GM19397 (cell line): Measurements from ENCODE around the gene RNF114.
A peak's percentile ranks its signal among the peaks of the same experiment; 100 is the strongest.
"Not testable (repeated sequence)": the region's sequence is repeated elsewhere in the genome, so short reads cannot be mapped to it uniquely, and the experiment has no call there.

Experiments used
- ATAC-seq: cut with Tn5 transposase; IDR thresholded peaks from one replicate; pipeline ENCODE4 v1.9.1; 2021; ENCODE audit warnings: mild to moderate bottlenecking, moderate library complexity; ENCODE audit not compliant: unreplicated experiment

The RNF114 gene, protein sequence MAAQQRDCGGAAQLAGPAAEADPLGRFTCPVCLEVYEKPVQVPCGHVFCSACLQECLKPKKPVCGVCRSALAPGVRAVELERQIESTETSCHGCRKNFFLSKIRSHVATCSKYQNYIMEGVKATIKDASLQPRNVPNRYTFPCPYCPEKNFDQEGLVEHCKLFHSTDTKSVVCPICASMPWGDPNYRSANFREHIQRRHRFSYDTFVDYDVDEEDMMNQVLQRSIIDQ

DNA sequence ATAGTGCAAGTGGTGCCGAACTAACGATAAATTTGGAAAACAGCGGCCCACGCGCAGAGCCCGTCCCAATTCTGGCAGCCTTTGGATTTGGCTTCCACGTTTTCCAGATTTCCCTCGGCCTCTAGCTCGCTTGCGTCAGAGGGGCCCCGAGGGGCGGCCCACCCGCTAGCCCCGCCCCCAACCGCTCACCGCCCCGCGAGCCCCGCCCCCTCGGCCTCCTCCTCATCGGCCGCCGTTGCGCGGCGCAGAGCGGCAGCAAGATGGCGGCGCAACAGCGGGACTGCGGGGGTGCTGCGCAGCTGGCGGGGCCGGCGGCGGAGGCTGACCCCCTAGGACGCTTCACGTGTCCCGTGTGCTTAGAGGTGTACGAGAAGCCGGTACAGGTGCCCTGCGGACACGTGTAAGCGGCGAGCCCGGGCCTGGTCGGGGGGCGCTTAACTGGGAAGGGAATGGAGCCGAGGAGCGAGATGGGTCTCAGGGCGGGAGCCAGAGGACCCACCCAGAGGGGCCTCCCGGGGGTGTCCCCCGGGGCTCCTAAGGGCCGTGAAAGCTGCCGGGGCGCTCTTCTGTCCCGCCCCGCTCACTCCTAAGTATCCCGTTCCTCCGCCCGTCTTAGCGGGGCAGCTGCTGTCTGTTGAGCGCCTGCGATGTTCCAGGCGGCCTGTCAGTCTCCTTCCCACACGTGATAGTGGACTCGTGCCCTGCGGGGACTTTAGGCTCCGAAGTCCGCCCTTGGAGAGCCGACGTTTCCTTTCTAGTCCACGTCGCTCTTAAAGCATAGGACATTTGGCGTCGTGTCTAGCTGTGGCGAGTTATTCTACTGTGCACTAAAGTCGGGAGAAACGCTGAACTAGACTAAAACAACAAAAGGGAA lies at the start of gene RNF114:
TSS of gene RNF114 (plus strand) at position 245 of the 874 bp plus-strand sequence. CDS start at position 261, 16 bp downstream.
- peak; percentile 73 for ATAC-seq

DNA sequence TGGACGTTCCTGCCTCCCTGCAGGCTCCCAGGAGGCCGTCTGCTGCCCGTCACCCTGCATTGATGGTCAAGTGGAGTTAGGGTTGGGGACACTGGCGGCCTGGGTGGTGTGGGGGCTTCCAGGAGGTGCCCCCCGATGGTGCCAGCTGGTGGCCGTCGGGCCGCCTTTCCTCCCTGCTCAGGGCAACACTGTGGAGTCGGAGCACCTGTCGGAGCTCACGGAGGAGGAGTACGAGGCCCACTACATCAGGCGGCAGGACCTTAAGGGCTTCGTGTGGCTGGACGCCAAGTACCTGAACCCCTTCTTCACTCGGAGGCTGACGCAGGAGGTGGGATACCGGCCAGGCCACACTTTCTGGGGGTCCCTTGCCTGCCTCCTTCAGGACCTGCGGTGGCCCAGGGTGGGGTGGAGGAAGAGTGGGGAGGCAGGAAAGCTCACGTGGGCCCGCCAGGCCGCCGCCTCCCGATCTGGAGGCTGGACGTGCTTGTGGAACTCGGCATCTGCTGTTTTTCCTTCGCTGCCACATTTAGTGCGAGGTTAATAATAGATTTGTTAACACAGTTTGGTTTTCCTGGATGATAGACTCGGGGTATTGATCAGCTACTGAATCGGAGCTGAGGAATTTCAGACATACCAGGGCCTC lies 49.5 kb upstream of the RNF114 start:
- ATAC-seq, result no peak

DNA sequence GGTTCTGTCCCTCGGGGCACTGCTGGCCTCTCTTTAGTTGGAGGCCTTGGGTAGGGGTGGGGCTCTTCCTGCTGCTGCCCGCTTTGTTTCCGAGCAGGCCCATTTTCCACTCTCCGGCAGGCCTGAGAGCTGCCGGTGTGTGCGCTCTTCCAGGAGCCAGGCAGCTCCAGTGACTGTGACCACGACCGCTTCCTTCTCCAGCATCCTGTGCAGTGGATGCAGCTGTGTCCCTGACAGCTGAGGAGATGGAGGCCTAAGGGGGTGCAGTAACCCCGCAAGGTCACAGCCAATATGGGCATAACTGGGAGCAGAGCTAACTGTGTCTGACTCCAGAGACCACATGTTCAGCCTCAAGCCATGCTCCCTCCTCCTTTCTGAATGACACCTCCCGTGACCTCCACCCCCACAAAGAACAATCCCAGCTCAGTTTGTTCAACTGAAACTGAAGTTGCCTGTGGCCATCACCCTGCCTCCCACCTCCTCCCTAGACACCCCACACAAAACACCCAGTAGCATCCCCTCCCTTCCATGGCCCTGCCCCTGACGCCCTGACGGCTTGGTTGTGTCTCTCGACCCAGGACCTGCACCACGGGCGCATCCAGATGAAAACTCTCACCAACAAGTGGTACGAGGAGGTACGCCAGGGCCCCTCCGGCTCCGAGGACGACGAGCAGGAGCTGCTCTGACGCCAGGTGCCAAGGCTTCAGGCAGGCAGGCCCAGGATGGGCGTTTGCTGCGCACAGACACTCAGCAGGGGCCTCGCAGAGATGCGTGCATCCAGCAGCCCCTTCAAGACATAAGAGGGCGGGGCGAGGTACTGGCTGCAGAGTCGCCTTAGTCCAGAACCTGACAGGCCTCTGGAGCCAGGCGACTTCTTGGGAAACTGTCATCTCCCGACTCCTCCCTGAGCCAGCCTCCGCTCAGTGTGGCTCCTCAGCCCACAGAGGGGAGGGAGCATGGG lies 48.7 kb upstream of the RNF114 start:
- no peak for ATAC-seq

DNA sequence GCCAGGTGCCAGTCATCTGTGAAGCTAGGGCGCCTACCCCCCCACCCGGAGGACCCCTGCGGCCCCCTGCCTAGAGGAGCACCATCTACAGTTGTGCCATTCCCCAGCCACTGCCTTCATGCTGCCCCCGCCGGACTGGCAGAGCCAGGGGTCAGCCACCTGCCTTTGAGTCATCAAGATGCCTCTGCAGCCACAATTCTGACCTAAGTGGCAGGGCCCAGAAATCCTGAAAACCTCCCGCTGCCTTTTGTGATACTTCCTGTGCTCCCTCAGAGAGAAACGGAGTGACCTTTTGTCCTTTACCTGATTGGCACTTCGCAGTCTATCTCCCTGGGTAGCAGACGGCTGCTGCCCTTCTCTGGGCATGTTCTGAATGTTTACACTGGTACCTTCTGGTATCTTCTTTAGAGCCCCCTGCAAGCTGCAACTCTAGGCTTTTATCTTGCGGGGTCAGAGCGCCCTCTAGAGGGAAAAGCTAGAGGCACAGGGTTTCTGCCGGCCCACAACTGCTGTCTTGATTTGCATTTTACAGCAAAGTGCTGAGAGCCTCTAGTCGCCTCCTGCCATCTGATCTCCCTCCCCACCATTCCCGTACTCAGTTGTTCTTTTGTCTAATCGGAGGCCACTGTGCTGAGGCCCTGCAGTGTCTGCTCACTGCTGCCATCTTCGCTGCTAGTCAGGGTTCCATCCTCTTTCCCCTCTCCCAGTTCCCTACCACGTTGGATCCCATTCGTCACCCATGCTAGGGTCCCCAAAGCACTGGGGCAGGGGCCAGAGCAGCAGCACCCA lies 47.8 kb upstream of the RNF114 start:
- ATAC-seq, result no peak

DNA sequence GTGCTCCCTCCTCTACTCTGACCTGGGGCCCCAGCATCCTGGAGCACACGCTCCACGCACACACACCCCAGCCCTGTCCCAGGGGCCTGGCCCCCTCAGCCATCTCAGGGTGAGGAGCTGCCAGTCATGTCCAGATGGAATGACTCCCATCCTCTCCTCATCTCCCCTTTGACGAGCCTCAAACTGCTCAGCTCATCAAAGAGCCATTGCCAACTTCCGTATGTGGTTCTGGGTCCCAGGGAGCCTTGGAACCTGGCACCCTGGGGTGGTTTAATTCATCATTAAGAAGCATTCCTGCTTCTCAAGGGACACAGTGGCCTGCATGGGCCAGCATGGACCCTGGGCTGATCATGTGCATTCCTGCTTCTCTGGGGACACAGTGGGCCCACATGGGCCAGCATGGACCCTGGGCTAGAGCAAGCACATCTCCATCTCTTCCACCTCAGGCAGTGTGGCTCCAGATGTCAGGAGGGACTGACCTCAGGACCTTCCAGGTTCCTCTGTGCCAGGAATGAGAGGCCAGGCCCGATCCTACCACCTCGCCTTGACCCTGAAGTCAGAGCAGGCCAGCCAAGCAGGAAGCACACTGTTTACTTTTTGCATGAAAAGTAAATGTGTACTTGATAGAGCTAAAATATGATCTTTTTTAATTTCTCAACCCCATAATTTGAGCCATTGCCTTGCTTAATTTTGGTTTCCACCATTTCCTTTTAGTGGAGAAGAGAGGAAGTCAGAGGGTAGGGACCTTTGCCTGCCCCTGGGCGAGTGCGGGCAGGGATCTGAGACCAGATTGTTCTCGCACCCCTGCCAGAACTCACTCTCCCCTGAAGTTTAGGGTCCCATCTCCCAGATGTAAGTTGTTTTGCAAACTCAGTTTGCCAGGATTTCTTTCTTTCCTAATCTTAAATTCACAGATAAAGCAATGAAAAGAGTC lies 46.9 kb upstream of the RNF114 start:
- ATAC-seq, result no peak

DNA sequence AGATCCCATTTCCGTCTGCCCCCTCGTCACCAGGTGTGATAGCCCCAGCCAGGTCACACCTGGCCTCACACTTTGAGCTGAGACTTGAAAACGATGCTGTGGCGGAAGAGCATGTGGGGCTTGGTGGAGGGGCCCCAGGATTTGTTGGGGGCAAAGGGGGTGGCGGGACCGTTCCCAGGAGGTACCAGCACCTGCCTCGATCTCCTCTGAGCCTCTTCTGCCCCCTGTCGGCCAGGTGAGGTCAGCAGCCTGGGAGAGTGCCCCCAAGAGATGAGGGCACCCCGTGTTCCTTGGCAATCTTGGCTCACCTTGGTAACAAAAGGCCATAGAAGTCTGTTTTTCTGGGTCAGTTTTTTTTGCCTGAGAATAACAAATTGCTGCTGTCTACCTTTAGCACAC lies 46.3 kb upstream of the RNF114 start:
- ATAC-seq, result no peak

DNA sequence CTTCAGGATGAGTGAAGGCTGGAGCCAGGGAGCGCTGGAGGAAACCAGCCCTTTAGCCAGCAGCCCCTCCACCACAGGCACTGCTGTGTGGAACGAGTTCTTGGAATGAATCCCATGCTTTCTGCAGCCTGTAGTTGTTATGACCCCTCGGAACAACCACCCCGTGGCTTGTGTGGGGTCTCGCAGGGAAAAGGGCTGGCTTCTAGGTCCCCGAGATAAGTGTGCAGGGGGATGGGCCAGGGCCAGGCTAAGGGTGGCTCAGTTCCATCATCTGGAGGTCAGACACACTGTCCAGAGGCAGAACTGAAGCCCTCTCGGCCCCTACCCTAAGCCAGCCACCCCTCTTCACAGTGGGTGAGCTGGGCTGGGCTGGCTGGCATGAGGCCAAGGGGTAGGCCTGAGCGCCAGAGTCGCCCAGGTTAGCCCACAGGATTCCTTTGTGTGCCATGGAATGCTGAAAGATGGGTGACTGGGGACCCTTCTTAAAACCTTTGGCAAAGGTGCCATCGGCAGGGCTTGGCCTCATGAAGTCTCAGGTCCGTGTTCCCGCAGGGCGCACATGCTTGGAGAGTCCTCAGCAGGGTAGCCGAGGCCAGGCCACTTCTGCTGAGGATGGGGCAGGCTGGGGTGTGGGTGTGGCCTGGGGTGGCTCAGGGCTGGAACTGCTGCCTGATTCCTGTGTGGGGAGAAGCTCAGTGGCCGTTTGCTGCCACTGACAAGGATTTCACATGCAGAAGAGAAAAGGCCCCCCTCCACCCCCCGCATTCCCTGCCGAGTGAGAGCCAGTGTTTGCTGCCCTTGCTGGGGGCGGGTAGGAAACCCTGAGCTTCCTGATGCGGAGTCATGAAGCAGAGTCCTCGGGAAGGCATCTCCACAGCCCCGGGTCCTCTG lies 45.5 kb upstream of the RNF114 start:
- no peak for ATAC-seq

DNA sequence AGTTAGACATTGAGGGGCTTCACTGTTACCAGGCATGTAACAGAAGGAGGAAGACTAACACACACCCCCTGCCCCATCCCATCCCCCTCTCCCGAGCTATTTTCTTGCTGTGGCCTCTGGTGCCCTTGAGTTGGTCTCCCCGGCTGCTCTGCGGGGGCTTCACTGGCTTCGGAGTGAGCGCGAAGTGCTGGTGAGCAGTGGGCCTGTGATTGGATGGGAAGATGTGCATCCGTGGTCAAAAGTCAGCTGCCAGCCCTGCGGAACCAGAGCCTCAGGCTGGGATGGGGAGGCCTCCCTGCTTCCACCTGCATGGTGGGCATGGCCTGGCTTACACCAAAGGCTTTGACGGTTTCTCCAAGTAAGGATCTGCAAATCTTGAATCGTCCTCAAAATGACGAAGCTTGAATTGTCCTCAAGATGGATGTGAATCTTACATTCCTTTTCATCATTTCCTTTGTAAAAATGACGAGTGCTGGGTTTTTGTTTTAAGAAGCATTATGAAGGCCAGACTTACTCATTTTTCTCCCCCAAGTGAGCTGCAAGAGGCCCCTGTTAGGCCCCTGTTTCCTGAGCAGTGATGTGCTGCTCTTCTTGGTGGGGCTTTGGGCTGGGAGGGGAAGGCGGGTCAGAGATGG lies 44.6 kb upstream of the RNF114 start:
- no peak for ATAC-seq

DNA sequence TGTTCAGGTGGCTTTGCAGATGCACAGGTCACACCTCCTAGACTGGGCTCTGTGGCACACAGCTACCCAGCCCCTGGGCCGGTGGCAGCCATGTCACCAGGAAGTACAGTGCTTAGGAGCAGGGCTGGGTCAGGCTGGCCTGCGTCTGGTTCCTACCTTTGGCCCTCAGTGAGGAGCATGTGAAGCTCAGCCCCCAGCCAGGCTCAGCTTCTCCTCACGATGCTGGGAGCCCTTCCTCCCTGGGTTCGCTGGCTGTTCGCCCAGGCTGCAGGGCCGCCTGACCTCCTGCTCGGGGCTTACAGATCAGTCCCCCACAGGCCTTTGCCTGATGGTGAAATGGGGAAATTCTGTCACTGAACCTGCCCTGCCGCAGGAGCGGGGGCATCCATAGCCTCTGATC lies 43.9 kb upstream of the RNF114 start:
- no peak for ATAC-seq

DNA sequence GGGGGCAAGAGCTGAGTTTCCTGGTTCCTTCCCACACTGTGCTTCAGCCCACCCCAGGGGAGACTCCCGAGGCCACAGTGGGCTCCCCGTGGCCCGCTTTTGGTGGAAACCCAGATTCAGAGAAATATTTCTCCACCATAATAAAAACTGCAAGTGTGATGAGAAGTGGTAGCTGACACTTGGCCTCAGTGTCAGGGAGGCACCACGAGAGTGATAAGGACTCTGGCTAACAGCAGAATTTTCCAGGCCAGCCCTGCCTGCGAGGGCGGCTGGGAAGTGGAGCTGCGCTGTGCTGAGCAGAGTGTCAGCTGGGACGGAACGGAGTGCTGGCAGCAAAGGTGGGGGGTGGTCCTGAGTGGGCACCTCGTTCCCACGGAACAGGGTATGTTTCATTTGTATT lies 43.4 kb upstream of the RNF114 start:
- ATAC-seq, result no peak

DNA sequence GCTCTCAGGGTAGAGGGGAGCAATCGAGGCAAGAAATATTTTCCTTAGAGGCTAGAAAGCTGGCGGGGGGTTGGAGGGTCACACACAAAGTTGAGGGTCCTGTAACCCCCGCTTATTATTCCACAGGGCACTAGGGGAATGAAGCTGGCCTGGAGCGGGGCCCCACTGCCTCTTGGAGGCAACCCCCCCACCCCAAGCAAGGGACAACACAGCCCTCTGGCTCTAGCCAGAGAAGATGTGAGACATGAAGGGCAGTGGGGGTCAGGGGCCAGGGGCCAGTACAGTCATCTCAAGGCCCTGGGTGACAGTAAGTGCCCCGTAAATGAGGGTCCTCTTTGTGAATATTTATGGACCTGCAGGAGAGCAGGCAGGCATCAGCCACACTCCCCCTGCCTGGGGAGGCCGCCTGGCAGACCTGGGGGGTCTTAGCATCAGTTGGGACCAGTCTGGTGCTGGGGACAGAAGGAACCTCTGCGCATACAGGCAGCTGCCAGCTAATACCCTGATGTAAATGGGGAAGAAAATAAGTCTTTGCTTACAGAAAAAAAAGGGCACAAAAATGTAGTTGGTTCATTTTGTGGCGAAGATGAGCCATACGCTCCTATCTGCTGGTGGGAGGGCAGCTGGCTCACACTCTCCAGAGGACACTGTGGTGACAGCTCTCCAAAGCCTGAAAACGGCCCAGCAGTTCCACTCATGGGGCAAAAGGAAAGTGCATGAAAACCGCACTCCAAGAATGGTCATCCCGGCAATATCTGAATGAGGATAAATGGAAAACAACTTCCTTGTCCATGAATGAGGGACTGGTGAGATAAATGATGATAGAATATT lies 42.7 kb upstream of the RNF114 start:
- no peak for ATAC-seq

DNA sequence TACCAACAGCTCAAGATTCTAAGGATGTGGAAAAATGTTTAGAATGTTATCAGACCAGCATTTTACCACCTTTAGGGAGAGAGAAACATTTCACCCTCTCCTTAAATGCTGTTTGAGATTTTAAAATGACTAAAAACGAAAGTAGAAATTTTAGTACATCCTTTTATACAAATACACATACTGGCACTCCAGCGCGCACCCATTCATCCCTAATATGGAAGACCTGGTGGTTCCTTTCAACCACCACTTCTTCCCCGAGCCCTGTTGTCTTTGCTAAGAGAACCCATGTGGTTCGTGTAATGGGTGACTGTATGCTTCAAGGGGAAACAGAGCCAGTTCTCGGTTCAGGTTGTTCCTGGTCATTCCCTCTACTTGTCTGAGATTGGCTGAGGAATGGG lies 42.1 kb upstream of the RNF114 start:
- no peak for ATAC-seq

DNA sequence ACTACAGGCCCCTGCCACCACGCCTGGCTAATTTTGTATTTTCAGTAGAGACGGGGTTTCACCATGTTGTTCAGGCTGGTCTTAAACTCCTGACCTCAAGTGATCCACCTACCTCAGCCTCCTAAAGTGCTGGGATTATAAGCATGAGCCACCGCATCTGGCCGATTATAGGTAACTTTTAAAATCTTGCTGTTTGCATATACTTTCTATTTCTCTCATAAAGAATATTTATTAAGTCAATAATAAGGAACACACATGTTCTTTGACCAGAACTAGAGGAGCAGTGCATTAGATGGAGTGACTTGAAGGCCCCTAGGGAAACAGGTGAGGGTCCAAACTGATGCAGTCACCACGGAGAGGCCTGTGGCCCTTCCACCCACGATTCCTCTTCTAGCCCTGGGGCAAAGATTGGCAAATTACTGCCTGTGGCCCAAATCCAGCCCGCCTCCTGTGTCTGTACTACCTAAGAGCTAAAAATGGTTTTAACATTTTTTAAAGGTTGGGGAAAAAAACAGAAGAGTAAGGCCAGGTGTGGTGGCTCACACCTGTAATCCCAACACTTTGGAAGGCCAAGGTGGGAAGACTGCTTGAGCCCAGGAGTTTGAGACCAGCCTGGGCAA lies 40.6 kb upstream of the RNF114 start:
- not testable (repeated sequence) for ATAC-seq

DNA sequence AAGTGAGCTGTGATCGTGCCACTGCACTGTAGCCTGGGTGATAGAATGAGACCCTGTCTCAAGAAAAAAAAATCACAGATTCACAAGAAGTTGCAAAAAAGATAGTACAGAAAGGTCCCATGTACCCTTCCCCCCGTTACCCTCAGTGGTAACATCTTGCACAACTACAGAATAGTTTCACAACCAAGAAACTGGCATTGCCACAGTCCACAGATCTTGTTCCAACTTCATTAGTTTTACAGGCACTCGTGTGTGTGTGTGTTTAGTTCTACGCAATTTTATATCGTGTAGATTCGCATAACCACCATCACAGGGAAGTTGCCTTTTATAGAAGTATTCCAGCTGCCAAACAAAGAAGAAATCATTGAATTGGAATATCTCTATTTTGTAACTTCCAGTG lies 40.0 kb upstream of the RNF114 start:
- no peak for ATAC-seq

DNA sequence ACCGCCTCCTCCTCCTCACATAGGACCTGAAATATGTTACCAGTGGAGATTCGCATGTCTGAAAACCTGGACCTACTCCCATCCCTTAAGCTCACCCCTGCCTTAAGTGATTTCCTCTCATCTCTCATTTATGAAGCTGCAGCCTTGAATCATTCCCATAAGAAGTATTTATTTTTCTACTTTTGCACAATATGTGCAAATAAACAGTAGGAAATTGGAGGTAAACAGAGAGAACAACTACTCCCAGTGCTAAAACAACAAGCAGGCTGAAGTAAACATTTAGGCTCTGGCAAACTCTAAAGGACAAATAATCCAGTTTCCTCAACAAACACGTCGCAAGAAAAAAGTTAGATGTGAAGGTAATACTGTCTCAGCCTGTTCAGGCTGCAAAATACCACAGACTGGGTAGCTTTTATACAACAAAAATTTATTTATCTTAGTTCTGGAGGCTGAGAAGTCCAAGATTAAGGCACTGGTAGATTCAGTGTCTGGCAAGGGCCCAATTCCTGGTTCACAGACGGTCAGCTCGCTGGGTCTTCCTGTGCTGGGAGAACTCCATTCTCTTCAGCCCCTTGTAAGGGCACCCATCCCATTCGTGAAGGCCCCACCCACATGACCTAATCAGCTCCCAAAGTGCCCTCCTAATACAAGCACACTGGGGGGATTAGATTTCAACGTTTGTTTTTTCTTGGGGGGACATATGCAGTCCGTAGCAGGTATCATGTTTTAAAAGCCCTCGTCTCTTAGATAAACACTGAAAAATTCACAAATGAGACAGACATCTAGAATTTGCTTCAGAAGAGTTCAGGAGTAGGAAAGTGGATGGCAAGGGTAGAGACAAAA lies 36.4 kb upstream of the RNF114 start:
- ATAC-seq, result no peak
